IPS-15b (cell line): ENCODE measurements around the gene TIMELESS.

Source experiments
- H3K27me3 ChIP-seq: one replicate; pipeline ENCODE4 v1.6.1; 2013; ENCODE audit warnings: low read length; ENCODE audit not compliant: control insufficient read depth, insufficient read depth
- H3K36me3 ChIP-seq: one replicate; pipeline ENCODE4 v1.6.1; 2013; ENCODE audit warnings: low read length; ENCODE audit not compliant: control insufficient read depth, insufficient read depth
- H3K4me1 ChIP-seq: one replicate; pipeline ENCODE4 v1.6.1; 2013; ENCODE audit warnings: mild to moderate bottlenecking, low read length; ENCODE audit not compliant: control insufficient read depth, insufficient read depth
- H3K4me3 ChIP-seq: one replicate; pipeline ENCODE4 v1.5.1; 2013; ENCODE audit warnings: low read depth, low read length
- H3K9ac ChIP-seq: one replicate; pipeline ENCODE4 v1.6.1; 2013; ENCODE audit warnings: low read depth, mild to moderate bottlenecking, low read length
- H3K9me3 ChIP-seq: one replicate; pipeline ENCODE4 v1.6.1; 2013; ENCODE audit warnings: mild to moderate bottlenecking, low read length; ENCODE audit not compliant: control insufficient read depth, insufficient read depth

TIMELESS gene

DNA sequence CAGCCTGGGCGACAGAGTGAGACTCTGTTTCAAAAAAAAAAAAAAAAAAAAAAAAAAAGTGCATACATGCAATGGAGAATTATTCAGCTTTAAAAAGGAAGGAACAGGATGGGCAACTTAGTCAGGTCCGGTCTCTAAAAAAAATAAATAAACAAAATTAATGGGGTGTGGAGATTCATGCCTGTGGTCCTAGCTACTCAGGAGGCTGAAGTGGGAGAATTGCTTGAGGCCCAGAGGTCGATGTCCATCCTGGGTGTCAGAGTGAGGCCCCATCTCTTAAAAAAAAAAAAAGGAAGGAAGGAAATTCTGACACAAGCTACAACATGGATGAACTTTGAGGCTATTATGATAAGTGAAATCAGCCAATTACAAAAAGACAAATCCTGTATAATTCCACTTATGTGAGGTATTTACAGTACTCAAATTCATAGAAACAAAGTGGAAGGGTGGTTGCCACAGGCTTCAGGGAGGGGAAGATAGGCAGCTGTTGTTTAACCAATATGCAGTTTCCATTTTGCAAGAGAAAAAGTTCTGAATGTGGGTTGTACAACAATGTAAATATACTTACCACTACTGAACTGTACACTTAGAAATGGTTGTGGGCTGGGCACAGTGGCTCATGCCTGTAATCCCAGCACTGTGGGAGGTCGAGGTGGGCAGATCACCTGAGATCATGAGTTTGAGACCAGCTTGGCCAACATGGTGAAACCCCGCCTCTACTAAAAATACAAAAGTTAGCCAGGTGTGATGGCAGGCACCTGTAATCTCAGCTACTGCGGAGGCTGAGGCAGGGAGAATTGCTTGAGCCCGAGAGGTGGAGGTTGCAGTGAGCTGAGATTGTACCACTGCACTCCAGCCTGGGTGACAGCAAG is 74.3 kb downstream of the TIMELESS start:
- H3K4me3 ChIP-seq, result no peak overlapping the region
- H3K27me3 ChIP-seq, result no peaks in the 10 kb centered on the region
- no peaks in the 10 kb centered on the region for H3K9me3 ChIP-seq
- no peaks in the 10 kb centered on the region for H3K36me3 ChIP-seq
- peaks cover 3% of the 10 kb centered on the region for H3K4me1 ChIP-seq
- H3K9ac ChIP-seq, result no peak overlapping the region

DNA sequence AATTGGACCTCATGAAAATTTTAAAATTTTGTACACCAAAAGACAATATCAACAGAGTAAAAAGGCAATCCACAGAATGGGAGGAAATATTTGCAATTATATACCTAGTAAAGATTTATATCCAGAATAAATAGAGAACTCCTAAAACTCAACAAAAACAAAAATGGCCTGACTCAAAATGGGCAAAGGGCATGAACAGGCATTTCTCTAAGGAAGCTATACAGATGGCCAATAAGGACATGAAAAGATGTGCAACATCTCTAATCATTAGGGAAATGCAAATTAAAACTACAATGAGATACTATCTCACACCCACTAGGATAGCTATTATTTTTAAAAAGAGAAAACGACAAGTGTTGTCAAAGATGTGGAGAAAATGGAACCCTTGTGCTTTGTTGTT is 75.7 kb downstream of the TIMELESS start:
- H3K4me1 ChIP-seq, result peaks cover 3% of the 10 kb centered on the region
- no peaks in the 10 kb centered on the region for H3K27me3 ChIP-seq
- H3K9me3 ChIP-seq, result no peaks in the 10 kb centered on the region
- no peak overlapping the region for H3K9ac ChIP-seq
- no peak overlapping the region for H3K4me3 ChIP-seq
- no peaks in the 10 kb centered on the region for H3K36me3 ChIP-seq

GRCh38 chr12:56366948-56367347 is 82.3 kb downstream of the TIMELESS start:
- no peaks in the 10 kb centered on the region for H3K9me3 ChIP-seq
- H3K4me1 ChIP-seq, result no peaks in the 10 kb centered on the region
- no peaks in the 10 kb centered on the region for H3K27me3 ChIP-seq
- H3K36me3 ChIP-seq, result no peaks in the 10 kb centered on the region
- H3K4me3 ChIP-seq, result no peak overlapping the region
- no peak overlapping the region for H3K9ac ChIP-seq
